PC-9 (cell line): ENCODE data around the gene PDE6G.

Experiments used
- CTCF ChIP-seq: fragments of 200-600 bp; sonication (generic); conservative IDR thresholded peaks from 2 replicates; pipeline ENCODE4 v1.6.1; 2017; ENCODE audit warnings: mixed run types, antibody characterized with exemption, mild to moderate bottlenecking, moderate library complexity
- EZH2 ChIP-seq: fragments of 200-600 bp; sonication (generic); IDR thresholded peaks from 2 replicates; pipeline ENCODE4 v1.8.0; 2017; ENCODE audit warnings: antibody characterized with exemption, low read depth

GRCh38 chr17:81680150-81680549, 23.8 kb upstream of the PDE6G start:
- TF ChIP-seq EZH2 = no peak
- TF ChIP-seq CTCF = no peak
